Measurements from ENCODE around the gene COG7. TPM values are rescaled to one million over a fixed set of nuclear protein-coding genes. Genes with fewer than 3 reads are reported as not detected.

Gene COG7
- 27.8 and 29.8 TPM in 2 replicates for total RNA-seq

GRCh38 chr16:23452572-23453337 is at the start of gene COG7:
COG7 (minus strand) TSS chr16:23453189; CDS start chr16:23452994, 195 bp downstream.

Small RNAs within 50 kb of the gene (small RNA-seq; reads per million reads assigned to genes)
- gene RF00072 = not detected

Other genes starting within 250 kb of the COG7 start
- not detected in 2 replicates for gene SCNN1B, start 150.9 kb downstream of the COG7 start, total RNA-seq
- gene GGA2, start 57.3 kb upstream of the COG7 start, total RNA-seq = 43.5 and 47.9 TPM in 2 replicates
- gene EARS2, start 104.2 kb upstream of the COG7 start, total RNA-seq = 31.8 and 52.3 TPM in 2 replicates
- 66.3 and 189 TPM in 2 replicates for gene UBFD1, start 104.5 kb upstream of the COG7 start, total RNA-seq
- 61.2 and 97.1 TPM in 2 replicates for gene NDUFAB1, start 143.1 kb upstream of the COG7 start, total RNA-seq
- gene PALB2, start 188.1 kb upstream of the COG7 start, total RNA-seq = 8.2 and 12.4 TPM in 2 replicates
- gene DCTN5, start 188.3 kb upstream of the COG7 start, total RNA-seq = 25.5 and 54.8 TPM in 2 replicates
- 7.1 and 12.4 TPM in 2 replicates for gene PLK1, start 225.7 kb upstream of the COG7 start, total RNA-seq

Data from placental epithelial cell (primary cell).